Ovary (tissue), 3 donors: Measurements from ENCODE around the gene CROCC2.

Experiments
- CTCF ChIP-seq, 3 donors: fragments of 450-650 bp in 2 of 3; fragments of 200-600 bp in 1 of 3; IDR thresholded peaks; one replicate each; pipeline versions ENCODE4 v1.5.1 to v1.8.0; 2016 to 2022; ENCODE audit warnings: antibody characterized with exemption in 3 of 3, mild to moderate bottlenecking in 1 of 3
- EP300 ChIP-seq: sonication (generic); formaldehyde crosslinking; IDR thresholded peaks from one replicate; pipeline ENCODE4 v1.6.1; 2017; ENCODE audit warnings: antibody characterized with exemption
- POLR2A ChIP-seq: fragments of 450-650 bp; IDR thresholded peaks from one replicate; pipeline ENCODE4 v1.6.1; 2017; ENCODE audit warnings: antibody characterized with exemption, mild to moderate bottlenecking, moderate library complexity
- donor health status: DM: no; HTN: no; CAD: no.

- TF ChIP-seq CTCF (IDR thresholded peaks at IDR 0.05) (no peak), POLR2A (no peak), EP300 (no peak)
Measured at GRCh38 chr2:240968731-240969624, 62.8 kb downstream of the CROCC2 start.
